HG03442 (cell line): ENCODE results near the gene GUCA2A.
"Not testable (repeated sequence)": the region's sequence is repeated elsewhere in the genome, so short reads cannot be mapped to it uniquely, and the experiment has no call there.

Source experiments
- ATAC-seq: cut with Tn5 transposase; IDR thresholded peaks from one replicate; pipeline ENCODE4 v1.9.1; 2021; ENCODE audit warnings: mild to moderate bottlenecking, moderate library complexity; ENCODE audit not compliant: unreplicated experiment

Gene GUCA2A, protein sequence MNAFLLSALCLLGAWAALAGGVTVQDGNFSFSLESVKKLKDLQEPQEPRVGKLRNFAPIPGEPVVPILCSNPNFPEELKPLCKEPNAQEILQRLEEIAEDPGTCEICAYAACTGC

DNA sequence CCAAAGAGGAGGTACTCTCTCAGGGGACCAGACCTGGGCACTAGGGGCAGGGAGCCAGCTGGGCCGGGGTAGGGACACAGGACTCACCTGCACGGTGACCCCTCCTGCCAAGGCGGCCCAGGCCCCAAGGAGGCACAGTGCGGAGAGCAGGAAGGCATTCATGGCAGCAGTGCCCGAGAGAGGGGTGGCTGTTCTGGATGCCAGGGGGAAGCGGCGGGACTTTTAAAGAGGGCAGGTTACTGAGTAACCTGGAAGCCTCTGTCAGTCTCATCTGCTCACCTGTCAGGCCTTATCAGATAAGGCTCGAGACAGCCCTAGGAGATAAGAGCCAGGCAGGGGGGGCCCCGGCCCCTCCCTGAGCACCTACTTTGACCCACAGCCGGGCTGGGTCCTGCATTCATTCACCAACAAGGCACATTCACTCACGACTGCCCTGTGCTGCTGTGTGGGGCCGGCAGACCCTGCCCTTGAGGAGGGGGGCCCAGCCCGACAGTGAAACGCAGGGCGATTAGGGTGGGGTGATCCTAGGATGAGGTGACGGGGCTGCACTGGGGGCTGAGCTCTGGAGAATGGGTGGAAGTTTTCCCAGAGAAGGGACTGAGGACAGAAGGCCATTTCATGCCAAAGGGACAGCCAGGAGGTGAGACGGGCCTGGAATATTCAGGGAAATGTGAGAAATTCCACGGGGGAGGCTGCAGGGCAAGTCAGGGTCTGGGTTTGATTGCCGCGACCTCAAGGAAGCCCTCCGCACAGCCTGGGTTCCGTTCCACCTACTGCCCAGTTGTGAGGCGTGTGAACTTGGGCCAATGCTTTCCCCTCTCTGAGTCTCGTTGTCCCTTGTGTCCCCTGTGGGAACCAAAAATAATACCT is at the start of gene GUCA2A:
Gene GUCA2A, minus strand, starts transcription at position 195 of the 870 bp plus-strand sequence. Its CDS starts 33 bp downstream, at position 162.
- no peak for ATAC-seq

DNA sequence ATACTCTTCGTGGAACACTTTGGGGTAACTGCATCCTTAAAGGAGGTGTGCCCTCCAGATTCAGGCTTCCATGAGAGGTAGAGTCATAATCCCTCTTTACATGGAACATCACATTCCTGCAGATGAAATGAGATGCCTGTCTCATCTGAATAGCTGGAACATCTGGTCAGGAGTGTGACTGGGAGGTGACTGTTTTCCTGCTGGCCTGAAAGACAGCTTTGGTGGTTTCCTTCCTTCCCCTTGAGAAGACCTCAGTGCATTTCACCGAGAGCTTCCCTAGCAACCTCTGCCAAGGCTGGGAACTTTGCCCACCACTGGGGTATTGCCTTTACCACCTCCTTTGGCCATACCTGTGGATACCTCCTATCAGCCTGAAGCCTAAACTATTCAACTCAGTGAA is 46.7 kb upstream of the GUCA2A start:
- ATAC-seq: no peak

DNA sequence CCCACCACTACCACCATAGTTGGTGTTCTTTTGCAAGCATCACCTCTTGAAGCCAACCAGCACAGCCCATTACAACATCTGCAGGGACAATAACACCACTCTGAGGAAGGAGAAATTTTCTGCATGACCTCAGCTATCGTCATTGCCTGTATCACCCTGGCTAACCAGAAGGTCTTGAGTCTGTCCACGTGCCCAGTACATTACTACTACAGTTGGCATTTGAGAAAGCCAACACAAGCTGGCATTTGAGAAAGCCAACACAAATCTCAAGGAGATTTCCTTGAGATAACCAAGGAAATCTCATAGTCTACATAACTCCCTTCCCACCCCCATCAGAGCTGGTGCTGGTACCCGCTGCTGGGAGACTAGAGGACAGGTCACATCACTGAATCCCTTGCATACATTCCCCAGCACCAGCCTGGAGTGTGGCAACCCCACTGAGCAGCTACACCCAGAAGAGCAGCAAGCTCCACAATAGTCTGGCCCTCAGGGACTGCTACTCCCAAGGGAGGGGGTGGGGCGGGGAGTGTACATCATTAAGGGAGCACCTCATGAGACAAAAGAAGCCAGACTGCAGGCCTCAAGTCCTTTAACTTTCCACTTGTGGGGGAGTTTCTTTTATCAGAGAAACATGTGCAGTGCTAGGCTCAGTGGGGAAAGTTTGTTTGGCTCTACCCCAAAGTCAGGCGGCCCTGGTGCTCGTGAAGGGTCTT is 46.0 kb upstream of the GUCA2A start:
- ATAC-seq: no peak

DNA sequence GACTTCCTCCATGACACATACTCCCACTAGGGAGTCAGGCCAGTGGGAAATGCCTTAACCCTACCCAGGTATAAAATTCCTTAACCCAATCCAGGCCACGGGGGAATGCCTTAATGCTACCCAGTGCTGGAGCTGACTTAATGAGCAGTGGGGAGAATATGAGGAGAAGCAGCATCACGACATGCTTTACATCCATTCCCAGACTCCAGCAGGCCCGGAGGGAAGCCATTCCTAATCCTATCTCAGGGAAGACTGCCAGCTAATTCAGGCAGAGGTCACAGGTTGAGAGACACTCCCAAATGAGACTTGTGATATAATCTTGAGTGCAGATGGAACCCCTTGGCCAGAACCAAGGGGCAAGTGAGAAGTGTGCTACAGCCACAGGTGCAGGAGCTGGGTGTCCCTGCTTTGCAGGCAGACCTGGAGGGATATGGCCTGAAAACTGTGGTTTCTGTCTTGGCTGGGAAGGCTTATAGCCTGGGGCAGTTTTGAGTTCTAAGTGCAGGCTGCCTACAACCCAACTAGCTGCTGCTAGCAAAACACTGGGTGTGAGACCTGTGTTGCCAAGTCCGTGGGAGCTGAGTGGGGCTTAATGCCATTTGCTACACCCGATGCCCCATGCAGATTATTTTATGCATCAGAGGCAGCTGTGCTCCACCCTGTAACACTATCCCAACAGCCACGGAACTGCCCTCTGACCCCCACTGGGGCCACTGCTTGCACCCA is 45.1 kb upstream of the GUCA2A start:
- no peak for ATAC-seq

DNA sequence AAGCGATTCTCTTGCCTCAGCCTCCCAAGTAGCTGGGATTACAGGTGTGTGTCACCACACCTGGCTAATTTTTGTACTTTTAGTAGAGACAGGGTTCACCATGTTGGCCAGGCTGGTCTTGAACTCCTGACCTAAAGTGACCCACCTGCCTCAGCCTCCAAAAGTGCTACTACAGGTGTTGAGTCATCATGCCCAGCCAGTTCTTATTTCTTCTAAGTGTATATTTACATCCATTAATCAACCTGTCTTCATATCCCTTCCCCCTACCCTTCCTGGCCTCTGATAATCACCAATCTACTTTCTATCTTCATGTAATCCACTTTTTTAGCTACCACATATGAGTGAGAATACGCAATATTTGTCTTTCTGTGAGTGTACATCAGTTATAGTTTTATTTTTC is 42.4 kb upstream of the GUCA2A start:
- ATAC-seq: not testable (repeated sequence)

DNA sequence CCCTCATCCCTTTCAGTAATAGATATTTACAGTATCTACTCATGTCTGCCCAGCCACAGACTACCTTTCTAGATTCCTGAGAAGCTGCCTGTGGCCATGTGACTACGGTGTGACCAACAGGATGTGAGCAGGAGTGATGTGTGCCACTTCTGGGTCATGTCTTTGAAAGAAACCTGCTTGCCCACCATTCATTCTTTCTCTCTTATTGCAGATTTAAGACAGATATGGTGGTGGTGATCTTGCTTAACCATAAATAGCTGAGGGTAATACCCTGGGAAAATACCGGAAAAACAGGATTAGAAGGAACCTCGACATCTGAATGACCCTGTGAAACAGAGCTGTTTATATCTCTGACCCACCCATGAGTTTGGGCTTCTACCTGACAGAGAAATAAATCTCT is 41.6 kb upstream of the GUCA2A start:
- no peak for ATAC-seq

DNA sequence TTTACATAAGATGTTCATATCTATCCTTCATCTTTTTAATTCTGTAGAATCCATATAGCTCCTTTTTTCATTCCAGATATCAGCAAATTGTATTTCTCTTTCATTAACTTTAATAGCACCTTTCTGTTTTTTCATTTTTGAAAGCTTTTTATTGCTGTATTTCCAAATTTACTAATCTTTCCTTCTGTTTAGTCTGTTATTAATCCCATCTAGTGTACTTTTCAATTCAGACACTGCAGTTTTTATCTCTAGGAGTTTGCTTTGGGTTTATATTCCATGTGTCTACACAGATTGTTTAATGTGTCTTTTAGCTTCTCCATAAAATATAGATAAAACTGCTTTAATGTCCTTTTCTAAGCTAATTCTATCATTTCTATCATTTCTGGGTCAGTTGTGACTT is 37.4 kb upstream of the GUCA2A start:
- no peak for ATAC-seq

DNA sequence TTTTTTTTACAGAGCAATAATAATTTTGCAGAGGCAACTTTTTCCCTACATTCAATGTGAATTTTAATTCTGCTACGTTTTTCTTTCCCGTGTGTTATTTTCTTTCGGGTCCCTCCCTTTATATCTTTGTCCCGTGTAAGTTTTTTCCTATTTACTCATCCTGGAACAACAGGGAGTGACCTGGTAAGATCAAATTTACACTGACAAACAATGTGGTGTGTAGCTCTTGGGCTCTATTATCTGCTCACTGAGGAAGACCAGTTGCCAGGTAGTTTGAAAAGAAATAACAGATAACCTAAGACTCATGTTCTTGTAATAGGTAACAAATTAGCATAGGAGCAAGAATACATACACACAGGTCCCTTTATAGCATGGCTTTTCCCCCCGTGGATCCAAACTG is 33.7 kb upstream of the GUCA2A start:
- no peak for ATAC-seq

DNA sequence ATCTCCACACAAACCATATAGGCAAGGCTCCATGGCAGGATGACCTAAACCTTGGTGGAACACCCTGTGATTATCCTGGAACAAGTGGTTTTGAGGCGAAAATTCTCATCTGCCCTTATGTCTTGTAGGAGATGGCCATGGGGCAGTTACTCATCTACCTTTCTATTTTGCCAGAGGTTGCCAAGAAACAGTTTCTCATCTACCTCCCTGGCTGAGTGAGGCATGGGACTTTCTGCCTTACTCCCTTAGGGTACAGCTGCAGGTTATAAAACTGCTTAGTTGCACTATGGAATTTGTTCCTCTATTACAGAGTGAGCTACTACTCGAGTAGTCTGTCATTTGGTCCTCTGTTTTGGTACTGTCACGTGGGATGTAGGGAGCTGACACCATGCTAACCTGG is 31.3 kb upstream of the GUCA2A start:
- ATAC-seq: no peak

DNA sequence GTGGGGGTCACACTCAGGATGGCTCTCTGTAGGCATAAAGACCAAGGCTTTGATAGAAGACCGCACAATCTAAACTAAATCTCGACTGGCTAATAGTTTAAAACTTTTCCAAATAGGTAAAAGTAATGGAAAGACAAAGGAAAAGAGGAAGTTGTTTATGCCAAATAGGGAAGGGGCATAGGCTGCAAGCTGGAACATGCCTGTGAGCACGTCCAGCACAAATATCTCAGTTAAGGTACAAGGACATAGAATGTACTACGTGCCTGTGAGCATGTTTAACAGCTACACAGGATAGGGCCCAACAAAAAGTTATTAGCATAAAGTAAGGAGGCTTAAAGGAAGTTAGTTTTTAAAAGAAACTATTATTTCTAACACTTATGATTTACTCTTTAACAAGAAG is 27.6 kb upstream of the GUCA2A start:
- no peak for ATAC-seq

DNA sequence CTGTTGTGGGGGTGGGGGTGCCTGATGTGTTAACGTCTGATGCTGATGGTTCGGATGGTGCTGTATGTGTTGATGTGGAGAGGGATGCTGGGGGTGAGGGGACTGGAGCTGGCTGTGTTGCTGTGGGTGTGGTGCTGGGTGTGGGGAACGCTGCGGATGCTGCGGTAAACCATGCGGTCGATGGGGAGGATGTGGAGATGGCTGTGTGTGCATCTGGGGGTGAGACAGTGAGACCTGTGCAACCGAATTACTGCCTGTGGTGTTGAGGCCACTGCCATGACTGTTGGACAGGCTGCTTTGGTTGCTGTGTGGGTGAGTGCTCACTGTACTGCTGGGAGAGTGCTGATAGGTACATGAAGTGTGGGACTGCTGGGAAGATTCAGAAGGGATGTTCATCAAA is 26.8 kb upstream of the GUCA2A start:
- ATAC-seq: no peak

DNA sequence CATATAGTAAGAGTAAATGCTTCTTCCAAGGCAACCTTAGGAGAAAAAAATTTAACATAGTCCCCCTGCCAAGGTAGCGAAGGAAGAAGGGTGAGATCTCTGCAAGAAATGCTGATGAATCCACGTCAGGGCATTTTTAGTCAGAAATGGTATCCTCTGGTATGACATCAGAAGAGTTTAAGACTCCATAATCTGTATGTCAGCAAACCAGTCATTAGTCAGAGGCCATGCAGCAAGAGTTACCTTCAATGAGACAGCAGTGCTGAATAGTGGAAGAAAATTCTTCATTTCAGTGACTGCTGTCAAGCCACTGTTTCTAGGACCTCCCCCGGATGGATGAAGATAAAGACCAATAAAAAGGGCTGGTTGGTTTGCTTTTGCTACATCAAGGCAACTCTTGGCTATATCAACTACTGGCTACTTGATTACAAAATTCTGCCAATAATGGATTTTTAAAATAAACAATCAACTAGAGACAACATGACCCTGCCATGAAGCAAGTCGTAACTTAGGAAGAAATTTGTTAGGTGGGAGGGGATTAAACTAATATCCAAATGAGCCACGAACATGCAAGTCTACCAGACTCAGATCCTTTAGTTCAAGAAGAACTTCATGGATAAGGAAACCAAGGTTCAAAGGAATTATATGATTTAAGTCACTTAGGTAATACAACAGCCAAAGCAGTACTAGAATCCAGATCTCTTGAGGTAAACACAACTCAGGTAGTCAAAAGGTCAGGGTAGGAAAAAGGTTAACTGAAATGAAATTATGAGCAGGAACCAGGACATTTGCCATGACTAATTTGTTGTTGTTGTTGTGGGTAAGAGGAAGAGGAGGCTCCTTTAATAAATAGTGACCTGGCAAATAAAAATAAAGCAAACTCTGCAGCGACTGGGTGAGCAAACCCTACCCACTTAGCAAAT is 25.6 kb upstream of the GUCA2A start:
- ATAC-seq: no peak

DNA sequence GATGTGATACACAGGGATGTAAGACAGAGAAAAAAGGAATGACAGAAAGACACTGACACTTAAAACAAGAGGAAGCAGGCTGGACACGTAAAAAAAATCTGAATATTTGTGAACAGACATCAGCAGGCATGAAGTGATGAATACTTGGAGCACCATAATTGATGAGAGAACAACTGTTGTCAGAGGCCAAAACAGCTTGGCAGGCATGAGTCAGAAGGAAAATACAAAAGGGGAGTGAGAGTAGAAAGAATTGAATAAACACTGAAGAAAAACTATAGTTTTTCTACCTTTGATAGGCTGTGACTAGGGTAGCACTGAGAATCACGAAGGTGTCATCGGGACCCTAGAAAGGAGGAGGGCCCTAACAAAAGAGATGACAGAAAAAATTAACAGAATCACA is 21.6 kb upstream of the GUCA2A start:
- ATAC-seq: no peak

DNA sequence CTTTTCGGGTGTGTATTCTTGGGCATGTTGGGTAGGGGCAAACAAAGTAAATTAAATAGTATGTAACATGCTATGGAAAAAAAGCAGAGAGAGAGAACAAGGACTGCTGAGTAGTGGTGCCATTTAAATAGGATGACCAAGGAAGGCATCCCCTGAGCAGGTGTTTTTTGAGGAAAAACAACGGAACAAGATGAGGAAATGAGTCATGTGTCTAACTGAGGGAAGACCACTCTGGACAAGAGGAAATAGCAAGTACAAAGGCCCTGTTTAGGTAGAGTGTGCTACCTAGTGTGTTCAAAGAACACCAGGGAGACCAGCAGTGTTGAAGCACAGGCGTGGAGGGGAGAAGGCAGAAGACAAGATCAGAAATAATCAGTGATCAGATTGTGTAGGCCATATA is 20.1 kb upstream of the GUCA2A start:
- ATAC-seq: no peak

DNA sequence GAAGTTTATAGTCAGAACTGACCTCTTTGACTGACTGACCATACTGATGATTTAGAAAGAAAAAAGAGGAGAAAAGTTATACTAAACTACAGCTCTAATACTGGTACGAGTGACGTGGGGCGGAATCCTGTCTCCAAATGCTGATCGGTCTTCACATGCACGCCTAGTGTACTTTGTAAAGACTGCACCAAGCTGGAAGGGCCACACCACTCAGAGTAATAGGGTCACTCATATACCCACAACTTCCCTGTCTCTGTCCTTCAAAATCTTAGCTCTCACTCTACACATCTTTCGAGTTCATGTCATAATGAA is 19.4 kb upstream of the GUCA2A start:
- ATAC-seq: no peak

DNA sequence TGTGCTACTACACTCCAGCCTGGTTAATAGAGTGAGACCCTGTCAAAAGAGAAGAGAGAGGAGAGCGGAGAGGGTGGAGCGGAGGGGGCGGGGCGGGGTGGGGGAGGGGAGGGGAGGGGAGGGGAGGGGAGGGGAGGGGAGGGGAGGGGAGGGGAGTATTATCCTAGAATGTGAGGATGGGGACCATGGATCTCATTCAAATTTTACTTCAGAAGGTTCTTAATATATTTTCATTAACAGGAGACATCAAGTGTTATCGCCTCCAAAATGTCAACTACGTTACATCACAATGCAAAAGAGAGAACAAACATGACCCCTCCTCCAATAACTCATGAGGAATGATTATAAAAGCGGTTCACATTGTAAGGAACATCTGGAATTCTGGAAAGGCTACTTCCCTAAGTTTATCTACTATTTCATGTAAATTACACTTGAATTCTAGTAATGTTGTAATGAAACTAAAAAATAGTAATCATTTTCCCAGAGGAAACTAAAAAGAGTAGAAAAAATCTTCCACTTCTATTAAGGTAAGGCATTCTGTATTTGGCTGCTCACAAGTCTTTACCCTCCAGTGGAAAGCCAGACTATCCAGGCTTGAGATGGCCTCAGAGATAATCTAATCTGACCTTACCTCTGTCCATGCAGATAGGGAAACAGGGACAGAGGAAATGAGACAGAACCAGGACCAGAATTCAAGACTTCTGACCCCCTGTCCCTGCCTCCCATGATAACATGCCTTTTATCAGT is 18.8 kb upstream of the GUCA2A start:
- no peak for ATAC-seq

DNA sequence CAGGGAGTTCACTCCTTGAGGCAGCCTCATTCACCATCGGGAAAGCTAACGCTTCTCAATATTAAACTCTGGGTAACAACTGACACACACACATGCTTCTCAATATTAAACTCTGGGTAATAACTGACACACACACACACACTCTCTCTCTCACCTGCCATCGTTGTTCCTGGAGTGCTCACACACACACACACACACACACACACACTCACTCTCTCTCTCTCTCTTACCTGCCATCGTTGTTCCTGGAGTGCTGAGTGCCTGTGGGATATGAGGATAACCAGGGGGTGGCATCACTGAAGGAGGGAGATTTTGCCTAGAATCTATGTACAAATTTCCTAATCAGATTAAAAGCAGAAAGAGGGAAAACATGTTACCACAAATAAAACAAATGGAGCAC is 17.1 kb upstream of the GUCA2A start:
- no peak for ATAC-seq

DNA sequence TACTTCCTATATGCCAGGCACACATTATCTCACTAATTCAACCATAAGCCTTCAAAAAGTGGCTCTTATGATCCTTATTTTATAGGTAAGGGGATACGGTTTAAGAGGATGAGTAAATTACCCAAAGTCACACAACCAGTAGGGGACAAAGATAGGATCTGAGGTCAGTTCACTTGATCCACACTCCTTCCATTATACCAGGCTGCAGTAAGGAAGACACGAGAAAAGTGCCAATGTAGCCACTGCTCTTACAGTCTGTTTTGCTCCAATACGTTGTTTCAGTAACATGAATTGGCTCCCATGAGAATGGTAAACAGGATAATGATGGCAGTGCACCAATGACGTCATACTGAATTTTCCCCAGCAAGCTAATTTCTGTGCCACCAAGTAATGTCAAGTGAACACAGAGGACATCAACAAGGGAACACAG is 15.4 kb upstream of the GUCA2A start:
- ATAC-seq: no peak

DNA sequence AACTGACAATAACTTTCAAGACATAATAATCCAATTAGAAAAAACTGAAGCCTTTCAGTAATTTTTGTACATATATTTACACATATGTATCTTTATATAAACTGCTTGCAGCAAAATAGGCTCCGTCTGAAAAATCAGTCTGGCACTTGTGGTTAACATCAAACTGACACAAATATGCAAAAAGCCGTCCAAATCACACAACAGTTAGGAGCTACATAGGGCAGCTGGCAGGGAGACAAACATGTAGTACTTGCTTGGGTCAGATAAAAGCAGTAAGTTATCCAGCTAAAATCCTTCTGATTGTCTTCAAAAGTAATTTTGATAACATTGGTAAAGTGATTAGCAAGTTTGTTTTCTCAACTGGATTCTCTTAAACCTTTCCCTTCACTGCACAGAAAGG is 14.7 kb upstream of the GUCA2A start:
- ATAC-seq: no peak

DNA sequence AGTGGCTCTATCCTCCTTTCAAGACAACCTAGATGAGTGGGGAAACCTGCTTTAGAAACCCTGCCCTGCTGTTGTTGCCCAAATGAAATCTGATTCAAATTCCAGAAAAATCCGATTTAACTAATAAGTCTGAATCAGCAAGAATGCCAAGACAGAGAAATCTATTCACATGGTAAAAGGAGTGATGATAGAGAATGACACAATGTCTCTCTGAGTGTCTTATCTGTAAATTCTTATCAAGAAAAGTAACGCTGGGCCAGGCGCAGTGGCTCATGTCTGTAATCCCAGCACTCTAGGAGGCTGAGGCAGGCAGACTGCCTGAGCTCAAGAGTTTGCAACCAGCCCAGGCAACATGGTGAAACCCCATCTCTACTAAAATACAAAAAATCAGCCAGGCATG is 13.7 kb upstream of the GUCA2A start:
- no peak for ATAC-seq
